ENCODE data around the gene TMIGD3.
"Not testable (repeated sequence)": the region's sequence is repeated elsewhere in the genome, so short reads cannot be mapped to it uniquely, and the experiment has no call there.

The TMIGD3 gene

DNA sequence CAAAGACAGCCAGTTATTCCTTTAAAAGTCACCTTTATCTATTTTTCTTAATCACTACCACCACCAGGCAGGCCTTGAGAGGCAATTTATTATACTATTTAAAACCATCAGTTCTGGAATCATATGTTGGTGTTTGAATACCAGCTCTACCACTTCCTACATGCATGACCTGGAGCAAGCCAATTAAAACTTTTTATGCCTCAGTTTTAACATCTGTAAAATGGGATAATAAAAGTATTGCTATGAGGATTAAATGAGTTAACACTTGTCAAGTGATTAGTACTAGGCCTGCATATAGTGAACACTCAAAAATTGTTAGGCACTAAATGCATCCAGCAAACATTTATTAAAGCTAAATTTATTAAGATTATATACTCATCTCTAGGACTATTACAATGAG, 49.2 kb upstream of the TMIGD3 start:
- no peak overlapping the region for H3K27ac ChIP-seq (ENCODE audit: extremely low read depth, low read depth, low read length)
- H3K36me3 ChIP-seq (ENCODE audit: control insufficient read depth in 2 of 2, insufficient read depth in 1 of 2, low read length in 2 of 2) = no peaks in the 10 kb centered on the region
- no peak overlapping the region for H3K4me3 ChIP-seq (ENCODE audit: low read depth, low read length)
- H3K4me1 ChIP-seq (ENCODE audit: control insufficient read depth, insufficient read depth, low read length) = no peaks in the 10 kb centered on the region
- no peaks in the 10 kb centered on the region for H3K9me3 ChIP-seq (ENCODE audit: control insufficient read depth, insufficient read depth, low read depth, low read length)
- TF ChIP-seq, protein P1, sequence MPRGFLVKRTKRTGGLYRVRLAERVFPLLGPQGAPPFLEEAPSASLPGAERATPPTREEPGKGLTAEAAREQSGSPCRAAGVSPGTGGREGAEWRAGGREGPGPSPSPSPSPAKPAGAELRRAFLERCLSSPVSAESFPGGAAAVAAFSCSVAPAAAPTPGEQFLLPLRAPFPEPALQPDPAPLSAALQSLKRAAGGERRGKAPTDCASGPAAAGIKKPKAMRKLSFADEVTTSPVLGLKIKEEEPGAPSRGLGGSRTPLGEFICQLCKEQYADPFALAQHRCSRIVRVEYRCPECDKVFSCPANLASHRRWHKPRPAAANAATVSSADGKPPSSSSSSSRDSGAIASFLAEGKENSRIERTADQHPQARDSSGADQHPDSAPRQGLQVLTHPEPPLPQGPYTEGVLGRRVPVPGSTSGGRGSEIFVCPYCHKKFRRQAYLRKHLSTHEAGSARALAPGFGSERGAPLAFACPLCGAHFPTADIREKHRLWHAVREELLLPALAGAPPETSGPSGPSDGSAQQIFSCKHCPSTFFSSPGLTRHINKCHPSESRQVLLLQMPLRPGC (tag by site-specific recombination; IDR thresholded peaks at IDR 0.05) = no peak
- TF ChIP-seq TRIM28 (IDR thresholded peaks at IDR 0.05; ENCODE audit: borderline replicate concordance, low read length) (no peak), WT1 (tag by site-specific recombination; IDR thresholded peaks at IDR 0.05) (no peak), ZBTB1 (tag by site-specific recombination; IDR thresholded peaks at IDR 0.05) (no peak), ZIC2 (tag by site-specific recombination; IDR thresholded peaks at IDR 0.05) (no peak), ZNF837 (tag by site-specific recombination; IDR thresholded peaks at IDR 0.05) (no peak), ZSCAN5A (tag by site-specific recombination; IDR thresholded peaks at IDR 0.05) (no peak)
- ChIA-PET CTCF (interaction anchor here (0.7 kb wide), 3 partner anchors 68 to 329 kb away, joined by 3 to 4 read pairs (median 3); partner anchors contain the start of gene C1orf162), POLR2A (no interaction called here)

DNA sequence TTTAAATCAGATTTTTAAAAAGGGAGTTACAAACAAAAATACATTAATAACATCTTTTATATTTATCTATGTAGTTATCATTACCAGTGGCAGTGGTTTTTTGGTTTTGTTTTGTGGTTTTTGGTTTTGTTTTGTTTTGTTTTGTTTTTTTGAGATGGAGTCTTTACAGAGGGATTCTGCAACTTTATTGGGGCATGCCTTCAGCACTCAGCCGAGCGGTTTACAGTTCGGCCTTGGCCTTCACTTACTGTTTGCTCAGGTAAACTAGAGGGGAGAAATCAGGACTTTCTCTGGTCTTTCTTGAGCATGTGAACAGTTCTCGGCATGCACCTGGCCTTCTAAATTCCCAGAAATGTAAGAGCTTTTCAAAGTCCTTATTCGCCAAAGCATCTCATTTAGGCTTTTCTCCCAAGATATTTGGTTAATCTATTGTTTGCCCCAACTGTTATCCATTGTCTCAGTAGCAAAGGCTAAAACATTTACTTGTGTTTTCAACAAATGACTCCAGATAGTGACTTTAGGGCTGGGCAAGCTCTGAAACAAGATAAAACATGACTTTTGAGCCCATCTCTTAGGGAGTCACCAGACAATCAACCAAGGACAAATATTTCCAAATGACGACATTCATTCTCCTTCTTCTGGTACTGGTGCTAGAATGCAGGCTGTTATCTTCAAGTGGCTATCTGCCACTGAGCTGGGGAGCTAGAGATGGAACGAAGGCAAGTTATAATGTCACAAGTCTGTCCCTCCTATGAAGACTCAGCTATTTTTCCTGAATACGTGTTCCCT, 48.4 kb upstream of the TMIGD3 start:
- ChIA-PET POLR2A (no interaction called here), CTCF (interaction anchor here (0.7 to 0.8 kb wide), 3 partner anchors 146 to 628 kb away, joined by 3 to 4 read pairs (median 3); no protein-coding TSS in a partner anchor)
- Histone ChIP-seq H3K4me1 (ENCODE audit: control insufficient read depth, insufficient read depth, low read length) (no peaks in the 10 kb centered on the region), H3K27ac (ENCODE audit: extremely low read depth, low read depth, low read length) (no peak overlapping the region), H3K9me3 (ENCODE audit: control insufficient read depth, insufficient read depth, low read depth, low read length) (no peaks in the 10 kb centered on the region), H3K36me3 (ENCODE audit: control insufficient read depth in 2 of 2, insufficient read depth in 1 of 2, low read length in 2 of 2) (no peaks in the 10 kb centered on the region), H3K4me3 (ENCODE audit: low read depth, low read length) (no peak overlapping the region)
- TF ChIP-seq ZNF214 (tag by site-specific recombination; IDR thresholded peaks at IDR 0.05; ENCODE audit: borderline replicate concordance) = no peak
- TF ChIP-seq ZNF174 (tag by site-specific recombination; IDR thresholded peaks at IDR 0.05) = no peak

DNA sequence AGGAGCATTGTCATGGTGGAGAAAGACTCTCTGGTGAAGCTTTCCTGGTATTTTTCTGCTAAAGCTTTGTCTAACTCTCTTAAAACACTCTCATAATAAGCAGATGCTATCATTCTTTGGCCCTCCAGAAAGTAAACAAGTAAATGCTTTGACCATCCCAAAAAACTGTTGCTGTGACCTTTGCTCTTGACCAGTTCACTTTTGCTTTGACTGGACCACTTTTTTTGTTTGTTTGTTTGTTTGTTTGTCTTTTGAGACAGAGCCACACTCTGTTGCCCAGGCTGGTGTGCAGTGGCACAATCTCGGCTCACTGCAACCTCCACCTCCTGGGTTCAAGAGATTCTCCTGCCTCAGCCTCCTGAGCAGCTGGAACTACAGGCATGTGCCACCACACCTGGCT, 44.4 kb upstream of the TMIGD3 start:
- H3K4me1 ChIP-seq (ENCODE audit: control insufficient read depth, insufficient read depth, low read length); CTCF ChIA-PET; H3K27ac ChIP-seq (ENCODE audit: extremely low read depth, low read depth, low read length); H3K36me3 ChIP-seq (ENCODE audit: control insufficient read depth in 2 of 2, insufficient read depth in 1 of 2, low read length in 2 of 2); H3K4me3 ChIP-seq (ENCODE audit: low read depth, low read length); H3K9me3 ChIP-seq (ENCODE audit: control insufficient read depth, insufficient read depth, low read depth, low read length): not testable (repeated sequence)
- POLR2A ChIA-PET = interaction anchor here (0.6 kb wide), 1 partner anchor 1498 kb away, joined by 4 read pairs; no protein-coding TSS in a partner anchor

DNA sequence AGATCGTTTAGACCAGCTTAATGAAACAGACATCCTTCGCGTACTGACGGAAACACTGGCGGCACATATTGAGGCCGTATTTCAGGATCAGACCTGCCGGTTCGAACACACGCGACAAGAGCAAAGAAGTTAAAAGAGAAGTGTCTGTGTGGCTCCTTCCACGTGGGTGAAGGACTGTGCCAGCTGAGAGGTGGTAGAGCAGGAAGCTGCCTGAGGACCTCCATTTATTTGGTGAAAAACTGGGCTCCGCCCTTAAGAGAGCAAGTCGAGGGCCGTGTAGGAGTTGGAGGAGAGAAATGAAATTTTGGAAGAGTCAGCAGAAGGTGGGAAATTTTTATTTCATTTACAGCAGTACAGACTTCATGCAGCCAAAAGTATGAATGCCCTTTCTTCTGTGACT, 38.8 kb upstream of the TMIGD3 start:
- ChIA-PET POLR2A (no interaction called here), CTCF (no interaction called here)
- H3K27ac ChIP-seq (ENCODE audit: extremely low read depth, low read depth, low read length) = no peak overlapping the region

More for the DNA sequence above, 38.8 kb upstream of the TMIGD3 start:
- TF ChIP-seq ZNF19 (tag by site-specific recombination; IDR thresholded peaks at IDR 0.05; ENCODE audit: low read depth) = no peak
- TF ChIP-seq ZNF785 (tag by site-specific recombination; IDR thresholded peaks at IDR 0.05) = no peak
- no peak for TF ChIP-seq ZNF10 (tag by site-specific recombination; IDR thresholded peaks at IDR 0.05)
- no peak for TF ChIP-seq ZNF433 (tag by site-specific recombination; IDR thresholded peaks at IDR 0.05; ENCODE audit: low read depth)
- TF ChIP-seq ZNF747 (tag by site-specific recombination; IDR thresholded peaks at IDR 0.05) = no peak
- no peak for TF ChIP-seq ZNF311 (tag by site-specific recombination; IDR thresholded peaks at IDR 0.05; ENCODE audit: borderline replicate concordance)
- TF ChIP-seq ZNF600 (tag by site-specific recombination; IDR thresholded peaks at IDR 0.05) = no peak
- no peak for TF ChIP-seq ZNF391 (tag by site-specific recombination; IDR thresholded peaks at IDR 0.05; ENCODE audit: borderline replicate concordance, low read depth)
- no peak for TF ChIP-seq ZFP3 (tag by site-specific recombination; IDR thresholded peaks at IDR 0.05; ENCODE audit: low read depth)
- no peak for TF ChIP-seq ZNF521 (tag by site-specific recombination; IDR thresholded peaks at IDR 0.05)
- TF ChIP-seq ZBTB21 (tag by site-specific recombination; IDR thresholded peaks at IDR 0.05) = no peak
- no peak for TF ChIP-seq BCL11B (tag by site-specific recombination; IDR thresholded peaks at IDR 0.05; ENCODE audit: low read depth)
- TF ChIP-seq ZNF707 (tag by site-specific recombination; IDR thresholded peaks at IDR 0.05) = no peak
- TF ChIP-seq ZNF274 (IDR thresholded peaks at IDR 0.05; ENCODE audit: low read length) = no peak
- no peak for TF ChIP-seq ZNF274 (tag by site-specific recombination; IDR thresholded peaks at IDR 0.05; ENCODE audit: borderline replicate concordance)
- no peak for TF ChIP-seq ZEB2 (tag by site-specific recombination; IDR thresholded peaks at IDR 0.05)
- Histone ChIP-seq H3K36me3 (ENCODE audit: control insufficient read depth in 2 of 2, insufficient read depth in 1 of 2, low read length in 2 of 2) (no peaks in the 10 kb centered on the region), H3K4me3 (ENCODE audit: low read depth, low read length) (no peak overlapping the region), H3K9me3 (ENCODE audit: control insufficient read depth, insufficient read depth, low read depth, low read length) (no peaks in the 10 kb centered on the region), H3K4me1 (ENCODE audit: control insufficient read depth, insufficient read depth, low read length) (no peaks in the 10 kb centered on the region)

Data from HEK293 (cell line).